Keratinocyte (primary cell): ENCODE measurements around the gene SLC17A7. TPM values are rescaled to one million over a fixed set of nuclear protein-coding genes. Genes with fewer than 3 reads are reported as not detected.

Experiments
- DNase-seq: peaks from one replicate; pipeline ENCODE4 v3.0.0-alpha.2; 2011; ENCODE audit warnings: low read depth, missing footprints, low spot score
- FAIRE-seq: peaks from 2 replicates; lab custom pipeline; 2011; peaks lifted over from hg19 to GRCh38; lab: Jason Lieb, UNC
- H2AFZ ChIP-seq: 2 replicates; pipeline ENCODE4 v1.6.0; 2012; ENCODE audit warnings: low read length, control low read depth, inconsistent platforms; ENCODE audit not compliant: control insufficient read depth
- H3K27ac ChIP-seq: 2 replicates; pipeline ENCODE4 v1.5.1; 2011; ENCODE audit warnings: low read length; ENCODE audit not compliant: control insufficient read depth, insufficient read depth
- H3K27me3 ChIP-seq: 3 replicates; pipeline ENCODE4 v1.6.0; 2011; ENCODE audit warnings: low read length; ENCODE audit not compliant: control insufficient read depth, insufficient read depth; ENCODE audit errors: extremely low read depth
- H3K36me3 ChIP-seq, 2 experiments: 2 replicates in 1 of 2; 3 replicates in 1 of 2; pipeline ENCODE4 v1.5.1; 2011; ENCODE audit warnings: low read length in 2 of 2, mild to moderate bottlenecking in 1 of 2; ENCODE audit not compliant: control insufficient read depth in 2 of 2, insufficient read depth in 2 of 2; ENCODE audit errors: extremely low read depth in 1 of 2
- H3K4me1 ChIP-seq: 3 replicates; pipeline ENCODE4 v1.5.1; 2011; ENCODE audit warnings: low read length; ENCODE audit not compliant: control insufficient read depth, insufficient read depth; ENCODE audit errors: extremely low read depth
- H3K4me2 ChIP-seq: 3 replicates; pipeline ENCODE4 v1.6.0; 2011; ENCODE audit warnings: low read depth, low read length; ENCODE audit not compliant: control insufficient read depth, insufficient read depth; ENCODE audit errors: extremely low read depth
- H3K4me3 ChIP-seq, 3 experiments: fragments of 200-600 bp in 1 of 3; sonication (generic) in 1 of 3; 2 replicates in 2 of 3; 3 replicates in 1 of 3; pipeline ENCODE4 v1.5.1; 2011 to 2016; ENCODE audit warnings: low read length in 3 of 3, mild to moderate bottlenecking in 3 of 3, control low read depth in 2 of 3, inconsistent platforms in 1 of 3, low read depth in 1 of 3, mixed read lengths in 1 of 3, mixed run types in 1 of 3, moderate library complexity in 1 of 3; ENCODE audit not compliant: control insufficient read depth in 2 of 3, insufficient read depth in 2 of 3; ENCODE audit errors: extremely low read depth in 1 of 3
- H3K79me2 ChIP-seq: 2 replicates; pipeline ENCODE4 v1.6.0; 2012; ENCODE audit warnings: low read length; ENCODE audit not compliant: control insufficient read depth, insufficient read depth
- H3K9ac ChIP-seq: 3 replicates; pipeline ENCODE4 v1.6.0; 2011; ENCODE audit warnings: low read length; ENCODE audit not compliant: control insufficient read depth, insufficient read depth; ENCODE audit errors: extremely low read depth
- H3K9me1 ChIP-seq: 3 replicates; pipeline ENCODE4 v1.6.0; 2011; ENCODE audit warnings: low read length; ENCODE audit not compliant: control insufficient read depth, insufficient read depth; ENCODE audit errors: extremely low read depth
- H3K9me3 ChIP-seq: 2 replicates; pipeline ENCODE4 v1.5.1; 2012; ENCODE audit warnings: low read depth, low read length; ENCODE audit not compliant: control insufficient read depth
- H4K20me1 ChIP-seq: 3 replicates; pipeline ENCODE4 v1.6.0; 2011; ENCODE audit warnings: low read length; ENCODE audit not compliant: control insufficient read depth, insufficient read depth; ENCODE audit errors: extremely low read depth
- EZH2 ChIP-seq: IDR thresholded peaks from one replicate; pipeline ENCODE4 v1.6.1; 2012; ENCODE audit warnings: inconsistent platforms, mild to moderate bottlenecking, low read length, moderate library complexity
- dilution Hi-C: fragments of 300-500 bp; cut with MboI; formaldehyde crosslinking; loops from one replicate; pipeline ENCODE4 v1.7.0; 2020; ENCODE audit warnings: low sequenced_read_pairs; ENCODE audit not compliant: extremely low pct_ligation_motif_present
- polyA plus RNA-seq, 5 experiments: library from polyadenylated mRNA; depleted of rRNA in 3 of 5; stranded (reverse) in 3 of 5; stranded (forward) in 1 of 5; unstranded in 1 of 5; fragments of >200 nt; gene quantifications; 1 replicate in 1 of 5; 2 replicates in 3 of 5; 3 replicates in 1 of 5; pipeline versions ENCODE4 v1.2.1 to v1.2.3, GENCODE V29; 2011 to 2012; ENCODE audit warnings: missing spikeins in 2 of 5, low read depth in 1 of 5, low replicate concordance in 1 of 5
- TF ChIP-seq, protein P1 (sequence below), 3 experiments: IDR thresholded peaks in 1 of 3; conservative IDR thresholded peaks in 1 of 3; optimal IDR thresholded peaks in 1 of 3; 2 replicates in 2 of 3; 3 replicates in 1 of 3; pipeline versions ENCODE3 to v1.5.1; 2011; ENCODE audit warnings: low read length in 3 of 3, mild to moderate bottlenecking in 3 of 3, moderate library complexity in 2 of 3, control low read depth in 1 of 3, inconsistent platforms in 1 of 3; ENCODE audit not compliant: insufficient read depth in 2 of 3; ENCODE audit errors: extremely low read depth in 1 of 3

SLC17A7 gene
- polyA plus RNA-seq, 1 donor (not counting 4 experiments of a cell fraction or from before 2014, with no cell fraction given) = 0.04 TPM

DNA sequence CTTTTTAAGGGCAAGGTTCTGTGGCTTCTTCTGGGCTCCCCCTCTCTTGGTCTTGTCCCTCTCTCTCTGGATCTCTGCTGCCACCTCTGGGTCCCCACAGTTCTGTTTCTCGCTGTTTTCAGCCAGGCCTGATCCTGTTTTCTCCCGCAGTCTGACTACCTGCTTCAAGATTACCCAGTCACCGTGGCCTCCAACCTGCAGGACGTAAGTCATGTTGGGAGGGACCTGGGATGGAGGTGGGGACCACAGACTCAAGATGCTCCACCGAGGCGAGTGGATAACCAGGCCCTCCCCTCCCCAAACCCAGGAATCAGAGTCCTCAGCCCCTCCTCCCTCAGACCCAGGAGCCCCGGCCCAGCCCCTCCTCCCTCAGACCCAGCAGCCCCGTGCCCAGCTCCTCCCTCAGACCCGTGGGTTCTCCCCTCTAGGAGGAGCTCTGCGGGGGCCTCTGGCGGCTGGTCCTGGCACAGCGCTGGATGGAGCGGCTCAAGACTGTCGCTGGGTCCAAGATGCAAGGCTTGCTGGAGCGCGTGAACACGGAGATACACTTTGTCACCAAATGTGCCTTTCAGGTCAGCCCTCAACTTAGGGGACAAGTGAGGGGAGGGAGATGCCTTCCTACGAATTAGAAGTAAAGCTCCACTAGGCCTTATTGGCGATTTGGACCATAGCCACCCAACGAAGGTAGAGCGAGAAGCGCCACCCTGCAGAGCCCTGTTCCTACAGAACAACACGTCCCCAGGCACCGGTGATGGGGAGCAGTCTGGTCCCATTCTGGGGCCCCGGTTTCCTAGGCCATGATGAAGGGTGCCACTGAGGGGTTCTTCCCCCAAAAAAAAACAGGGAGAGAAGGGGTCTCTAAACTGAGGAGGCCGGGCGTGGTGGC is 34.9 kb upstream of the SLC17A7 start:
- no peak overlapping the region for H3K4me2 ChIP-seq
- H3K4me3 ChIP-seq = no peak overlapping the region
- dilution Hi-C loops = no loop called here
- no peaks in the 10 kb centered on the region for H3K9me1 ChIP-seq
- peaks cover 4% of the 10 kb centered on the region for H3K27me3 ChIP-seq
- TF ChIP-seq, protein P1, sequence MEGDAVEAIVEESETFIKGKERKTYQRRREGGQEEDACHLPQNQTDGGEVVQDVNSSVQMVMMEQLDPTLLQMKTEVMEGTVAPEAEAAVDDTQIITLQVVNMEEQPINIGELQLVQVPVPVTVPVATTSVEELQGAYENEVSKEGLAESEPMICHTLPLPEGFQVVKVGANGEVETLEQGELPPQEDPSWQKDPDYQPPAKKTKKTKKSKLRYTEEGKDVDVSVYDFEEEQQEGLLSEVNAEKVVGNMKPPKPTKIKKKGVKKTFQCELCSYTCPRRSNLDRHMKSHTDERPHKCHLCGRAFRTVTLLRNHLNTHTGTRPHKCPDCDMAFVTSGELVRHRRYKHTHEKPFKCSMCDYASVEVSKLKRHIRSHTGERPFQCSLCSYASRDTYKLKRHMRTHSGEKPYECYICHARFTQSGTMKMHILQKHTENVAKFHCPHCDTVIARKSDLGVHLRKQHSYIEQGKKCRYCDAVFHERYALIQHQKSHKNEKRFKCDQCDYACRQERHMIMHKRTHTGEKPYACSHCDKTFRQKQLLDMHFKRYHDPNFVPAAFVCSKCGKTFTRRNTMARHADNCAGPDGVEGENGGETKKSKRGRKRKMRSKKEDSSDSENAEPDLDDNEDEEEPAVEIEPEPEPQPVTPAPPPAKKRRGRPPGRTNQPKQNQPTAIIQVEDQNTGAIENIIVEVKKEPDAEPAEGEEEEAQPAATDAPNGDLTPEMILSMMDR (optimal IDR thresholded peaks at IDR 0.05 in 1 of 3, IDR thresholded peaks at IDR 0.05 in 1 of 3, conservative IDR thresholded peaks at IDR 0.05 in 1 of 3; ENCODE audit: extremely low read depth in 1 of 3, insufficient read depth in 2 of 3, low read length in 3 of 3) = peak; percentile 19 to 30 (median 21)
- no peak for TF ChIP-seq EZH2
- no peak overlapping the region for H2AFZ ChIP-seq
- H4K20me1 ChIP-seq = no peaks in the 10 kb centered on the region
- FAIRE-seq (no peak), DNase-seq (no peak)
- no peaks in the 10 kb centered on the region for H3K79me2 ChIP-seq
- no peaks in the 10 kb centered on the region for H3K36me3 ChIP-seq
- H3K4me1 ChIP-seq = peaks cover 4% of the 10 kb centered on the region
- no peaks in the 10 kb centered on the region for H3K9me3 ChIP-seq
- H3K9ac ChIP-seq = no peak overlapping the region
- H3K27ac ChIP-seq = no peak overlapping the region

DNA sequence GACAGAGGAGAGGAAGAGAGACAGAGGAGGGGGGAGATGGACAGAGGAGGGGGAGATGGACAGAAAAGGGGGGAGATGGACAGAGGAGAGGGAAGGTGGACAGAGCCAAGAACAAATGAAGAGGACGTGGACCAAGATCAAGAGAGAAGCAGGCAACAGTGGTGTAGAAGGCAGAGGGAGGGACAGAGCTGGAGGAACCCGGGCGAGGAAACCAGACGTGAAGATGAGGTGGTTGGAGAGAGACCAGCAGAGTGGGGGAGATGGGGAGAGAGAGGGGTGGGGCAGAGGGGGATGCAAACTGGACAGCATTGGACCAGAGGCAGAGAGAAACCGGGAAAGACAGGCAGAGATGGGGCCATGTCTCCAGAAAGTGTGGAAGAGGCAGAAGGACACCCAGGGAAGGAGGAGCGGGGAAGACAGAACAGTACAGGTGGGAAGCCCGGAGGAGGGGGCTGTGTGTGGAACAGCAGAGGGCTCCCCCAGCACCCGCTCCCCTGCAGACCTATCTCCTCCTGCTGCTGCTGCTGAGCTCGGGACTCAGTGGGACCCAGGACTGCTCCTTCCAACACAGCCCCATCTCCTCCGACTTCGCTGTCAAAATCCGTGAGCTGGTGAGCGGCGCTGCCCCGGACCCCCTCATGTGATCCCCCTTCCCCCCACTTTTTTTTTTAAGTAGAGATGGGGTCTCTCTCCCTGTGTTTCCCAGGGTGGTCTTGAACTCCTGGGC is 34.0 kb upstream of the SLC17A7 start:
- dilution Hi-C loops = no loop called here
- Histone ChIP-seq H3K79me2 (no peaks in the 10 kb centered on the region), H4K20me1 (no peaks in the 10 kb centered on the region), H3K36me3 (no peaks in the 10 kb centered on the region), H3K27me3 (peaks cover 4% of the 10 kb centered on the region), H2AFZ (no peak overlapping the region), H3K9ac (no peak overlapping the region), H3K9me1 (no peaks in the 10 kb centered on the region), H3K4me3 (no peak overlapping the region), H3K9me3 (no peaks in the 10 kb centered on the region), H3K4me2 (no peak overlapping the region), H3K4me1 (peaks cover 4% of the 10 kb centered on the region), H3K27ac (no peak overlapping the region)
- TF ChIP-seq, protein P1 (optimal IDR thresholded peaks at IDR 0.05 in 1 of 3, IDR thresholded peaks at IDR 0.05 in 1 of 3, conservative IDR thresholded peaks at IDR 0.05 in 1 of 3; ENCODE audit: extremely low read depth in 1 of 3, insufficient read depth in 2 of 3, low read length in 3 of 3) = no peak
- no peak for TF ChIP-seq EZH2
- no peak for DNase-seq
- FAIRE-seq = no peak
